ENCODE results near the gene CUX1. TPM values are rescaled to one million over a fixed set of nuclear protein-coding genes. Genes with fewer than 3 reads are reported as not detected.

CUX1 gene
- total and polyA plus RNA-seq, 2 of the 13 experiments (the other 11 are each of a cell fraction or from before 2014, with no cell fraction given): 13.7 to 14.9 TPM

DNA sequence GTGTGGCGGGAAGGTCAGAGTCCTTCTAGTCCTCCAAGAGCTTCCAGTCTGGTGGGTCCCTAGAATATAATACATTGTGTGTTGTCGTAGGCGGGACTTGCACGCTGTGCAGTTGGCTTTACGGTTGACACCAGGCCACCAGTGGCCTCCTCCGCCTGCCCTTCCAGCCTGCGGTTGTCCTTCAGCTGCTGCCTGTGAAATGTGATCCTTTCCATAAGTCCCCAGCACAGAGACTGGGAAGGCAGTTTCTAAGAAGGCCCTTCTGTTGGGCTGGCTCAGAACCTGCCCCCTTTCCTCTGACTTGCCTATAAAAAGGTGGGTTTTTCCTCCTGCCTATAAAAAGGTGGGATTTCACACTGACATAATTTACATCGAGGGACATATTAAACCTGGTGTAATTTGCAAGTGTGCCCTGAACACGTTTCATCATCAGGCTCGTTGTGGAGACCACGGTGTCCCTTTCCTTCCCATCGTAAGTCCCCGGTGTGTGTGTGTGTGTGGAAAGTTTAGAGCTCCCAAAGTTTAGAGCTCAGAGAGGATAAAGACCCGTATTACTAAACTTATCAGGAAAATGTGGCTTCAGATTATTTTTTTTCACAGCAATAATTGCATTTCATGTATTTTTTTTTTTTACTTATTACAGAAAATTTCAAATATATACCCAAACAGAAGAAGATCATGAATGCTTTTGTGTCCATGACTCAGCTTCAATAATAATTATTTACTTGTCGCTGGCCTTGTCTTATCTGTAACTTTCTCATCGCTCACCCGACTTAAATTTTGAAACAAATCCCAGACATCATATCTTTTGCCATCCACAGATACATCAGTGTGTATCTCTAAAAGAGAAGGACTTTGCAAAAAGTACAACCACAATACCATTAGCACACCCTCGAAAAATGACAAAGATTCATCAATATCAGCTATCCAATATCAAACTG lies 45.1 kb downstream of the CUX1 start (continued):
- TF ChIP-seq, protein P1, sequence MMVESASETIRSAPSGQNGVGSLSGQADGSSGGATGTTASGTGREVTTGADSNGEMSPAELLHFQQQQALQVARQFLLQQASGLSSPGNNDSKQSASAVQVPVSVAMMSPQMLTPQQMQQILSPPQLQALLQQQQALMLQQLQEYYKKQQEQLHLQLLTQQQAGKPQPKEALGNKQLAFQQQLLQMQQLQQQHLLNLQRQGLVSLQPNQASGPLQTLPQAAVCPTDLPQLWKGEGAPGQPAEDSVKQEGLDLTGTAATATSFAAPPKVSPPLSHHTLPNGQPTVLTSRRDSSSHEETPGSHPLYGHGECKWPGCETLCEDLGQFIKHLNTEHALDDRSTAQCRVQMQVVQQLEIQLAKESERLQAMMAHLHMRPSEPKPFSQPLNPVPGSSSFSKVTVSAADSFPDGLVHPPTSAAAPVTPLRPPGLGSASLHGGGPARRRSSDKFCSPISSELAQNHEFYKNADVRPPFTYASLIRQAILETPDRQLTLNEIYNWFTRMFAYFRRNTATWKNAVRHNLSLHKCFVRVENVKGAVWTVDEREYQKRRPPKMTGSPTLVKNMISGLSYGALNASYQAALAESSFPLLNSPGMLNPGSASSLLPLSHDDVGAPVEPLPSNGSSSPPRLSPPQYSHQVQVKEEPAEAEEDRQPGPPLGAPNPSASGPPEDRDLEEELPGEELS (CRISPR knock-in tag; IDR thresholded peaks at IDR 0.05): peak; percentile 62
- TF ChIP-seq, protein P2, sequence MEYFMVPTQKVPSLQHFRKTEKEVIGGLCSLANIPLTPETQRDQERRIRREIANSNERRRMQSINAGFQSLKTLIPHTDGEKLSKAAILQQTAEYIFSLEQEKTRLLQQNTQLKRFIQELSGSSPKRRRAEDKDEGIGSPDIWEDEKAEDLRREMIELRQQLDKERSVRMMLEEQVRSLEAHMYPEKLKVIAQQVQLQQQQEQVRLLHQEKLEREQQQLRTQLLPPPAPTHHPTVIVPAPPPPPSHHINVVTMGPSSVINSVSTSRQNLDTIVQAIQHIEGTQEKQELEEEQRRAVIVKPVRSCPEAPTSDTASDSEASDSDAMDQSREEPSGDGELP (IDR thresholded peaks at IDR 0.05; ENCODE audit: borderline replicate concordance, low read depth): peak; percentile 57; the same call in 1 of the 2 replicates
- TF ChIP-seq, protein P3, sequence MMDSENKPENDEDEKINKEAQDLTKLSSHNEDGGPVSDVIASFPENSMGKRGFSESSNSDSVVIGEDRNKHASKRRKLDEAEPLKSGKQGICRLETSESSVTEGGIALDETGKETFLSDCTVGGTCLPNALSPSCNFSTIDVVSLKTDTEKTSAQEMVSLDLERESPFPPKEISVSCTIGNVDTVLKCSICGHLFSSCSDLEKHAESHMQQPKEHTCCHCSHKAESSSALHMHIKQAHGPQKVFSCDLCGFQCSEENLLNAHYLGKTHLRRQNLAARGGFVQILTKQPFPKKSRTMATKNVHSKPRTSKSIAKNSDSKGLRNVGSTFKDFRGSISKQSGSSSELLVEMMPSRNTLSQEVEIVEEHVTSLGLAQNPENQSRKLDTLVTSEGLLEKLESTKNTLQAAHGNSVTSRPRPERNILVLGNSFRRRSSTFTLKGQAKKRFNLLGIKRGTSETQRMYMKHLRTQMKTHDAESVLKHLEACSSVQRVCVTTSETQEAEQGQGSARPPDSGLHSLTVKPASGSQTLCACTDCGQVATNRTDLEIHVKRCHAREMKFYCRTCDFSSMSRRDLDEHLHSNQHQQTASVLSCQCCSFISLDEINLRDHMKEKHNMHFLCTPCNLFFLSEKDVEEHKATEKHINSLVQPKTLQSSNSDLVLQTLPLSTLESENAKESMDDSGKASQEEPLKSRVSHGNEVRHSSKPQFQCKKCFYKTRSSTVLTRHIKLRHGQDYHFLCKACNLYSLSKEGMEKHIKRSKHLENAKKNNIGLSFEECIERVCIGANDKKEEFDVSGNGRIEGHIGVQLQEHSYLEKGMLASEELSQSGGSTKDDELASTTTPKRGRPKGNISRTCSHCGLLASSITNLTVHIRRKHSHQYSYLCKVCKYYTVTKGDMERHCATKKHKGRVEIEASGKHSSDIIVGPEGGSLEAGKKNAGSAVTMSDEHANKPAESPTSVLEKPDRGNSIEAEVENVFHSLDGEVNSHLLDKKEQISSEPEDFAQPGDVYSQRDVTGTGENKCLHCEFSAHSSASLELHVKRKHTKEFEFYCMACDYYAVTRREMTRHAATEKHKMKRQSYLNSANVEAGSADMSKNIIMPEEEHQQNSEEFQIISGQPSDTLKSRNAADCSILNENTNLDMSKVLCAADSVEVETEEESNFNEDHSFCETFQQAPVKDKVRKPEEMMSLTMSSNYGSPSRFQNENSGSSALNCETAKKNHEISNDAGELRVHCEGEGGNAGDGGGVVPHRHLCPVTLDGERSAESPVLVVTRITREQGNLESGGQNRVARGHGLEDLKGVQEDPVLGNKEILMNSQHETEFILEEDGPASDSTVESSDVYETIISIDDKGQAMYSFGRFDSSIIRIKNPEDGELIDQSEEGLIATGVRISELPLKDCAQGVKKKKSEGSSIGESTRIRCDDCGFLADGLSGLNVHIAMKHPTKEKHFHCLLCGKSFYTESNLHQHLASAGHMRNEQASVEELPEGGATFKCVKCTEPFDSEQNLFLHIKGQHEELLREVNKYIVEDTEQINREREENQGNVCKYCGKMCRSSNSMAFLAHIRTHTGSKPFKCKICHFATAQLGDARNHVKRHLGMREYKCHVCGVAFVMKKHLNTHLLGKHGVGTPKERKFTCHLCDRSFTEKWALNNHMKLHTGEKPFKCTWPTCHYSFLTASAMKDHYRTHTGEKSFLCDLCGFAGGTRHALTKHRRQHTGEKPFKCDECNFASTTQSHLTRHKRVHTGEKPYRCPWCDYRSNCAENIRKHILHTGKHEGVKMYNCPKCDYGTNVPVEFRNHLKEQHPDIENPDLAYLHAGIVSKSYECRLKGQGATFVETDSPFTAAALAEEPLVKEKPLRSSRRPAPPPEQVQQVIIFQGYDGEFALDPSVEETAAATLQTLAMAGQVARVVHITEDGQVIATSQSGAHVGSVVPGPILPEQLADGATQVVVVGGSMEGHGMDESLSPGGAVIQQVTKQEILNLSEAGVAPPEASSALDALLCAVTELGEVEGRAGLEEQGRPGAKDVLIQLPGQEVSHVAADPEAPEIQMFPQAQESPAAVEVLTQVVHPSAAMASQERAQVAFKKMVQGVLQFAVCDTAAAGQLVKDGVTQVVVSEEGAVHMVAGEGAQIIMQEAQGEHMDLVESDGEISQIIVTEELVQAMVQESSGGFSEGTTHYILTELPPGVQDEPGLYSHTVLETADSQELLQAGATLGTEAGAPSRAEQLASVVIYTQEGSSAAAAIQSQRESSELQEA (CRISPR knock-in tag; IDR thresholded peaks at IDR 0.05; ENCODE audit: not compliant biosample characterization): no peak
- TF ChIP-seq ZNF543 (CRISPR knock-in tag; IDR thresholded peaks at IDR 0.05) (no peak), FOXC1 (CRISPR knock-in tag; IDR thresholded peaks at IDR 0.05; ENCODE audit: borderline replicate concordance) (no peak), ZNF772 (CRISPR knock-in tag; IDR thresholded peaks at IDR 0.05) (peak; percentile 56; the same call in 1 of the 2 replicates), ZNF766 (CRISPR knock-in tag; IDR thresholded peaks at IDR 0.05; ENCODE audit: borderline replicate concordance) (0 out of 2 replicates have a peak, but pooled peaks have one; percentile 32), TBX2 (CRISPR knock-in tag; IDR thresholded peaks at IDR 0.05; ENCODE audit: borderline replicate concordance) (peak; percentile 44; the same call in 1 of the 2 replicates), KDM1A (CRISPR knock-in tag; IDR thresholded peaks at IDR 0.05) (0 out of 2 replicates have a peak, but pooled peaks have one; percentile 44), FIP1L1 (IDR thresholded peaks at IDR 0.05; ENCODE audit: borderline replicate concordance, insufficient read depth, low read depth, low read length) (no peak), ZNF264 (CRISPR knock-in tag; IDR thresholded peaks at IDR 0.05) (no peak), STAG1 (CRISPR knock-in tag; IDR thresholded peaks at IDR 0.05) (no peak), TEAD3 (CRISPR knock-in tag; optimal IDR thresholded peaks at IDR 0.05; ENCODE audit: borderline replicate concordance) (peak; percentile 18), SIX1 (CRISPR knock-in tag; IDR thresholded peaks at IDR 0.05; ENCODE audit: borderline replicate concordance) (peak; percentile 96)
- TF ChIP-seq, protein P4, sequence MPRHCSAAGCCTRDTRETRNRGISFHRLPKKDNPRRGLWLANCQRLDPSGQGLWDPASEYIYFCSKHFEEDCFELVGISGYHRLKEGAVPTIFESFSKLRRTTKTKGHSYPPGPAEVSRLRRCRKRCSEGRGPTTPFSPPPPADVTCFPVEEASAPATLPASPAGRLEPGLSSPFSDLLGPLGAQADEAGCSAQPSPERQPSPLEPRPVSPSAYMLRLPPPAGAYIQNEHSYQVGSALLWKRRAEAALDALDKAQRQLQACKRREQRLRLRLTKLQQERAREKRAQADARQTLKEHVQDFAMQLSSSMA (CRISPR knock-in tag; IDR thresholded peaks at IDR 0.05): peak; percentile 51; the same call in 1 of the 2 replicates
